NCI-H146 treated with DMSO at 0.1 percent for 48 hours (cell line): ENCODE data around the gene CEP170.
"Not testable (repeated sequence)": the region's sequence is repeated elsewhere in the genome, so short reads cannot be mapped to it uniquely, and the experiment has no call there.

ENCODE experiments used
- DNase-seq: peaks from one replicate; lab custom pipeline; 2025; ENCODE audit not compliant: unreplicated experiment; lab: John Stamatoyannopoulos, UW

Gene CEP170

GRCh38 chr1:243183176-243183575 lies 71.9 kb downstream of the CEP170 start:
- not testable (repeated sequence) for DNase-seq

- no peak for DNase-seq
Measured at GRCh38 chr1:243179720-243180119, 75.4 kb downstream of the CEP170 start.

GRCh38 chr1:243177792-243178191 lies 77.3 kb downstream of the CEP170 start:
- DNase-seq: not testable (repeated sequence)

- not testable (repeated sequence) for DNase-seq
Measured at GRCh38 chr1:243173758-243174369, 81.2 kb downstream of the CEP170 start.

GRCh38 chr1:243164911-243165310 lies 90.2 kb downstream of the CEP170 start:
- DNase-seq: not testable (repeated sequence)

GRCh38 chr1:243150906-243151305 lies 104.2 kb downstream of the CEP170 start:
- DNase-seq: not testable (repeated sequence)

GRCh38 chr1:243149120-243149519 lies 106.0 kb downstream of the CEP170 start:
- DNase-seq: not testable (repeated sequence)

GRCh38 chr1:243147351-243147750 lies 107.7 kb downstream of the CEP170 start:
- not testable (repeated sequence) for DNase-seq

GRCh38 chr1:243140498-243140897 lies 114.6 kb downstream of the CEP170 start:
- DNase-seq: not testable (repeated sequence)

GRCh38 chr1:243122876-243123409 lies 132.1 kb downstream of the CEP170 start:
- DNase-seq: not testable (repeated sequence)

- DNase-seq: not testable (repeated sequence)
Measured at GRCh38 chr1:243121939-243122338, 133.1 kb downstream of the CEP170 start.

GRCh38 chr1:243118601-243119322 lies 136.3 kb downstream of the CEP170 start:
- DNase-seq: not testable (repeated sequence)

GRCh38 chr1:243116187-243116586 lies 138.9 kb downstream of the CEP170 start:
- not testable (repeated sequence) for DNase-seq

GRCh38 chr1:243114769-243115168 lies 140.3 kb downstream of the CEP170 start:
- DNase-seq: not testable (repeated sequence)

- peak; percentile 50 for DNase-seq
Measured at GRCh38 chr1:243114059-243114713, 140.9 kb downstream of the CEP170 start.

GRCh38 chr1:243107171-243107570 lies 147.9 kb downstream of the CEP170 start:
- DNase-seq: not testable (repeated sequence)

GRCh38 chr1:243105652-243106332 lies 149.3 kb downstream of the CEP170 start:
- DNase-seq: not testable (repeated sequence)

- DNase-seq: not testable (repeated sequence)
Measured at GRCh38 chr1:243105104-243105503, 150.0 kb downstream of the CEP170 start.

GRCh38 chr1:243104452-243104851 lies 150.6 kb downstream of the CEP170 start:
- DNase-seq: not testable (repeated sequence)

- DNase-seq: not testable (repeated sequence)
Measured at GRCh38 chr1:243101551-243102050, 153.5 kb downstream of the CEP170 start.

GRCh38 chr1:243087368-243087767 lies 167.7 kb downstream of the CEP170 start:
- not testable (repeated sequence) for DNase-seq
